K562 (cell line): ENCODE results near the gene LDLR. TPM values are rescaled to one million over a fixed set of nuclear protein-coding genes. Genes with fewer than 3 reads are reported as not detected.

ENCODE experiments used
- ATAC-seq: fragments of 200-7000 bp; cut with Tn5 transposase; 3 replicates; pipeline ENCODE4 v1.9.1; 2020; ENCODE audit warnings: moderate library complexity
- BruUV-seq: library from RNA; stranded (reverse); fragments of 400-500 nt; replicated peaks from 2 replicates; lab custom pipeline; 2021; lab: Mats Ljungman, UMichigan
- CTCF ChIA-PET: fragments of 300-600 bp; formaldehyde crosslinking; extraction: SDS; loops from one replicate; lab custom pipeline; 2021; ENCODE audit warnings: low intra/inter-chr PET ratio; lab: Yijun Ruan, JAX
- POLR2A ChIA-PET: fragments of 300-600, 350-650 bp; sonication (Branson Sonifier 250); formaldehyde crosslinking; extraction: SDS; loops from one replicate; lab custom pipeline; 2021; ENCODE audit warnings: antibody characterized with exemption, inconsistent platforms; lab: Yijun Ruan, JAX
- DNase-seq, 4 experiments: peaks; one replicate each; pipeline versions ENCODE4 v3.0.0 to v3.0.0-alpha.2; 2011 to 2018; ENCODE audit warnings: low spot score in 3 of 4, mixed read lengths in 3 of 4; ENCODE audit errors: extremely low read depth in 1 of 4
- FAIRE-seq: peaks from 2 replicates; lab custom pipeline; 2011; peaks lifted over from hg19 to GRCh38; lab: Jason Lieb, UNC
- H2AFZ ChIP-seq: 2 replicates; pipeline ENCODE4 v1.6.0; 2011; ENCODE audit warnings: low read depth, low read length, control low read depth, inconsistent platforms
- H3K27ac ChIP-seq: fragments of 200-600 bp; 3 replicates; pipeline ENCODE4 v1.8.0; 2011; ENCODE audit warnings: low read depth, mild to moderate bottlenecking, control low read depth, inconsistent platforms, low read length, moderate library complexity, mixed read lengths; ENCODE audit errors: extremely low read depth
- H3K27me3 ChIP-seq, 2 experiments: fragments of 300-600 bp in 1 of 2; 2 replicates in 1 of 2; 3 replicates in 1 of 2; pipeline versions ENCODE4 v1.6.0 to v1.8.0; 2011; ENCODE audit warnings: inconsistent platforms in 2 of 2, low read length in 2 of 2, mild to moderate bottlenecking in 1 of 2, mixed read lengths in 1 of 2, moderate library complexity in 1 of 2; ENCODE audit not compliant: control insufficient read depth in 2 of 2, insufficient read depth in 2 of 2
- H3K36me3 ChIP-seq: fragments of 300-600 bp; 3 replicates; pipeline ENCODE4 v1.8.0; 2011; ENCODE audit warnings: mild to moderate bottlenecking, low read length, inconsistent platforms; ENCODE audit not compliant: control insufficient read depth, insufficient read depth
- H3K4me1 ChIP-seq, 2 experiments: fragments of 200-600 bp in 1 of 2; replicated peaks in 1 of 2; 2 replicates in 1 of 2; 3 replicates in 1 of 2; pipeline versions ENCODE4 v1.5.1 to v1.8.0; 2011; ENCODE audit warnings: inconsistent platforms in 2 of 2, low read length in 2 of 2, mild to moderate bottlenecking in 1 of 2, mixed read lengths in 1 of 2, moderate library complexity in 1 of 2; ENCODE audit not compliant: control insufficient read depth in 2 of 2, insufficient read depth in 2 of 2
- H3K4me2 ChIP-seq: 2 replicates; pipeline ENCODE4 v1.6.1; 2011; ENCODE audit warnings: low read length, control low read depth, inconsistent platforms, mixed read lengths; ENCODE audit not compliant: insufficient read depth
- H3K4me3 ChIP-seq: fragments of 200-600 bp; sonication (generic), shearing (Covaris generic); 2 replicates; pipeline ENCODE4 v1.5.1; 2016; ENCODE audit warnings: control low read depth, inconsistent platforms
- H3K79me2 ChIP-seq: fragments of 200-600 bp; 3 replicates; pipeline ENCODE4 v1.8.0; 2011; ENCODE audit warnings: low read length, inconsistent platforms; ENCODE audit not compliant: control insufficient read depth, insufficient read depth
- H3K9ac ChIP-seq, 2 experiments: 2 replicates each; pipeline versions ENCODE4 v1.6.0 to v1.6.1; 2011; ENCODE audit warnings: low read depth in 2 of 2, low read length in 2 of 2, control low read depth in 1 of 2, inconsistent platforms in 1 of 2, mild to moderate bottlenecking in 1 of 2, mixed read lengths in 1 of 2; ENCODE audit not compliant: insufficient read depth in 1 of 2
- H3K9me1 ChIP-seq: one replicate; pipeline ENCODE4 v1.6.0; 2011; ENCODE audit warnings: inconsistent platforms, mild to moderate bottlenecking, low read length, moderate library complexity; ENCODE audit not compliant: control insufficient read depth, insufficient read depth
- H3K9me3 ChIP-seq: replicated peaks from 2 replicates; pipeline ENCODE4 v1.5.1; 2011; ENCODE audit warnings: low read depth, low read length, inconsistent platforms; ENCODE audit not compliant: control insufficient read depth, insufficient read depth
- H4K20me1 ChIP-seq: replicated peaks from 2 replicates; pipeline ENCODE4 v1.6.1; 2011; ENCODE audit warnings: low read length, inconsistent platforms, mixed read lengths; ENCODE audit not compliant: control insufficient read depth, insufficient read depth
- STAG1 ChIP-seq: sonication (generic); formaldehyde crosslinking; IDR thresholded peaks from 2 replicates; pipeline ENCODE4 v1.5.0; 2020; ENCODE audit warnings: missing genetic modification reagents, borderline replicate concordance
- WGBS: fragments of 100-300 bp; shearing (Covaris generic); methylation state at CpG from one replicate; pipeline ENCODE4 v1.1.6; 2016; ENCODE audit warnings: low coverage, mixed read lengths; ENCODE audit not compliant: insufficient coverage; ENCODE audit errors: missing lambda C conversion rate; 5-methylcytosine and 5-hydroxymethylcytosine counted together
- in situ Hi-C: fragments of 300-500 bp; cut with MboI; formaldehyde crosslinking; loops from 4 replicates; pipeline ENCODE4 v1.15.0; 2018; ENCODE audit warnings: inconsistent platforms, mixed read lengths
- intact Hi-C: fragments of 100-400 bp; cut with micrococcal nuclease; formaldehyde crosslinking; loops from 2 replicates; pipeline ENCODE4 v1.14.2; 2022
- polyA plus RNA-seq, 8 experiments: library from polyadenylated mRNA; depleted of rRNA in 4 of 8; stranded (reverse) in 5 of 8; unstranded in 3 of 8; fragments of >200 nt; fragmentation: Nextera tagmentation in 2 of 8; fragmentation: Illumina TruSeq in 1 of 8; extraction: Ambion mirVana in 2 of 8; extraction: Trizol in 1 of 8; gene quantifications; 2 replicates each; pipeline versions ENCODE4 v1.2.1 to v1.2.3, GENCODE V29; 2011 to 2014; ENCODE audit warnings: inconsistent platforms in 1 of 8, missing spikeins in 1 of 8
- total RNA-seq, 7 experiments: library from RNA; depleted of rRNA in 6 of 7; stranded (reverse); fragments of >200 nt in 6 of 7; fragmentation: Illumina TruSeq in 2 of 7; extraction: Trizol in 2 of 7; gene quantifications; 2 replicates each; pipeline versions ENCODE4 v1.2.1 to v1.2.3, GENCODE V29; 2011 to 2021; ENCODE audit warnings: low replicate concordance in 1 of 7
- TF ChIP-seq, protein P1 (sequence below): fragments of 250-450 bp; sonication (Bioruptor Pico); IDR thresholded peaks from 2 replicates; pipeline ENCODE4 v1.8.0; 2022; ENCODE audit warnings: moderate library complexity, mild to moderate bottlenecking, inconsistent platforms

Gene LDLR
- total and polyA plus RNA-seq, 9 of the 15 experiments (the other 6 are each of a cell fraction or from before 2014, with no cell fraction given), result 19.9 to 114 (median 56.3) TPM

- Histone ChIP-seq H3K4me3 (no peak overlapping the region), H3K27ac (no peak overlapping the region; the same call in 2 of the 3 replicates), H3K27me3 (no peaks in the 10 kb centered on the region), H3K36me3 (peaks cover 42% of the 10 kb centered on the region; the same call in 2 of the 3 replicates), H3K4me2 (peak overlapping the region; percentile 3; the same call in 1 of the 2 replicates), H3K9ac (peak overlapping the region in 1 of 2 experiments; percentile 14; a peak in 1 of 4 replicates), H3K79me2 (peaks cover 46% of the 10 kb centered on the region), H3K9me3 (no peaks in the 10 kb centered on the region), H2AFZ (no peak overlapping the region), H4K20me1 (no peaks in the 10 kb centered on the region; the same call in 1 of the 2 replicates), H3K4me1 (peaks cover 7 to 18% of the 10 kb centered on the region in 2 experiments; a peak in 4 of 5 replicates), H3K9me1 (no peaks in the 10 kb centered on the region)
- POLR2A ChIA-PET, result interaction anchor here (0.9 to 8.1 kb wide), 3 partner anchors 8 to 14 kb away, joined by 3 to 52 read pairs (median 7); no protein-coding TSS in a partner anchor
- DNase-seq (no peak), ATAC-seq (no peak), FAIRE-seq (no peak)
- TF ChIP-seq, protein P1, sequence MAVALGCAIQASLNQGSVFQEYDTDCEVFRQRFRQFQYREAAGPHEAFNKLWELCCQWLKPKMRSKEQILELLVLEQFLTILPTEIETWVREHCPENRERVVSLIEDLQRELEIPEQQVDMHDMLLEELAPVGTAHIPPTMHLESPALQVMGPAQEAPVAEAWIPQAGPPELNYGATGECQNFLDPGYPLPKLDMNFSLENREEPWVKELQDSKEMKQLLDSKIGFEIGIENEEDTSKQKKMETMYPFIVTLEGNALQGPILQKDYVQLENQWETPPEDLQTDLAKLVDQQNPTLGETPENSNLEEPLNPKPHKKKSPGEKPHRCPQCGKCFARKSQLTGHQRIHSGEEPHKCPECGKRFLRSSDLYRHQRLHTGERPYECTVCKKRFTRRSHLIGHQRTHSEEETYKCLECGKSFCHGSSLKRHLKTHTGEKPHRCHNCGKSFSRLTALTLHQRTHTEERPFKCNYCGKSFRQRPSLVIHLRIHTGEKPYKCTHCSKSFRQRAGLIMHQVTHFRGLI, result no peak
- TF ChIP-seq STAG1 (CRISPR knock-in tag), result 0 out of 2 replicates have a peak, but pooled peaks have one; percentile 4
- 93% methylated on average over 11 of the region's 11 CpGs for WGBS
- intact Hi-C loops, result no loop called here
- in situ Hi-C loops, result no loop called here
- TSS peak; percentile 33 for BruUV-seq
- CTCF ChIA-PET, result no interaction called here
Measured at GRCh38 chr19:11152318-11153062, 63.2 kb downstream of the LDLR start.
